ENCODE data around the gene PEX5L. TPM values are rescaled to one million over a fixed set of nuclear protein-coding genes. Genes with fewer than 3 reads are reported as not detected.

PEX5L gene
- total RNA-seq, 4 donors from 2014 or later: 0.13 to 2.0 TPM; not detected in 2

- TF ChIP-seq POLR2A (IDR thresholded peaks at IDR 0.05) (no peak), CTCF (IDR thresholded peaks at IDR 0.05) (no peak)
- intact Hi-C loops (cut with DNase I): no loop called here
- no peak overlapping the region for H3K4me3 ChIP-seq (replicated peaks in 1 of 3)
- H3K27me3 ChIP-seq: no peaks in the 10 kb centered on the region
- no peak for DNase-seq
- no peaks in the 10 kb centered on the region for H3K36me3 ChIP-seq
- no peaks in the 10 kb centered on the region for H3K9me3 ChIP-seq
- no peak overlapping the region for H3K27ac ChIP-seq
- WGBS, 2 donors: 55 to 78% methylated on average over 2 of the region's 2 CpGs
- no peaks in the 10 kb centered on the region for H3K4me1 ChIP-seq
These were observed 63.8 kb downstream of the PEX5L start for GRCh38 chr3:179972881-179973423.

- Histone ChIP-seq H3K36me3 (no peaks in the 10 kb centered on the region), H3K4me1 (no peaks in the 10 kb centered on the region), H3K27me3 (no peaks in the 10 kb centered on the region), H3K4me3 (replicated peaks in 1 of 3) (no peak overlapping the region), H3K27ac (no peak overlapping the region), H3K9me3 (no peaks in the 10 kb centered on the region)
- intact Hi-C loops (cut with DNase I): no loop called here
- TF ChIP-seq CTCF (IDR thresholded peaks at IDR 0.05): no peak
- TF ChIP-seq POLR2A (IDR thresholded peaks at IDR 0.05): no peak
- WGBS, 2 donors: 79 to 84% methylated on average over 3 of the region's 3 CpGs
- DNase-seq: no peak
These were observed 65.5 kb downstream of the PEX5L start for GRCh38 chr3:179971280-179971679.

GRCh38 chr3:179970746-179971145 lies 66.0 kb downstream of the PEX5L start:
- no peaks in the 10 kb centered on the region for H3K27me3 ChIP-seq
- DNase-seq: no peak
- H3K27ac ChIP-seq: no peak overlapping the region
- no peaks in the 10 kb centered on the region for H3K9me3 ChIP-seq
- intact Hi-C loops (cut with DNase I): no loop called here
- H3K4me1 ChIP-seq: no peaks in the 10 kb centered on the region
- no peaks in the 10 kb centered on the region for H3K36me3 ChIP-seq
- TF ChIP-seq POLR2A (IDR thresholded peaks at IDR 0.05) (no peak), CTCF (IDR thresholded peaks at IDR 0.05) (no peak)
- WGBS, 2 donors: 93 to 95% methylated on average over 2 of the region's 2 CpGs
- no peak overlapping the region for H3K4me3 ChIP-seq (replicated peaks in 1 of 3)

- Histone ChIP-seq H3K4me1 (no peaks in the 10 kb centered on the region), H3K27ac (no peak overlapping the region), H3K4me3 (replicated peaks in 1 of 3) (no peak overlapping the region), H3K9me3 (no peaks in the 10 kb centered on the region), H3K27me3 (no peaks in the 10 kb centered on the region), H3K36me3 (no peaks in the 10 kb centered on the region)
- intact Hi-C loops (cut with DNase I): no loop called here
- TF ChIP-seq POLR2A (IDR thresholded peaks at IDR 0.05): no peak
- no peak for TF ChIP-seq CTCF (IDR thresholded peaks at IDR 0.05)
- DNase-seq: no peak
- 81 to 84% methylated on average over 2 of the region's 2 CpGs for WGBS, 2 donors
These were observed 67.2 kb downstream of the PEX5L start for GRCh38 chr3:179969525-179969924.

- intact Hi-C loops (cut with DNase I): no loop called here
- no peaks in the 10 kb centered on the region for H3K27me3 ChIP-seq
- DNase-seq: no peak
- TF ChIP-seq CTCF (IDR thresholded peaks at IDR 0.05): no peak
- no peak for TF ChIP-seq POLR2A (IDR thresholded peaks at IDR 0.05)
- no peaks in the 10 kb centered on the region for H3K9me3 ChIP-seq
- H3K27ac ChIP-seq: no peak overlapping the region
- no peak overlapping the region for H3K4me3 ChIP-seq (replicated peaks in 1 of 3)
- WGBS, 2 donors: 54 to 61% methylated on average over 4 of the region's 4 CpGs
- H3K36me3 ChIP-seq: no peaks in the 10 kb centered on the region
- H3K4me1 ChIP-seq: no peaks in the 10 kb centered on the region
These were observed 69.1 kb downstream of the PEX5L start for GRCh38 chr3:179967622-179968021.
